GM21723 (cell line): Measurements from ENCODE around the gene SMCO4.
"Not testable (repeated sequence)": the region's sequence is repeated elsewhere in the genome, so short reads cannot be mapped to it uniquely, and the experiment has no call there.

ENCODE experiments used
- ATAC-seq: cut with Tn5 transposase; IDR thresholded peaks from one replicate; pipeline ENCODE4 v1.9.1; 2021; ENCODE audit warnings: mild to moderate bottlenecking, moderate library complexity; ENCODE audit not compliant: unreplicated experiment

The SMCO4 gene

DNA sequence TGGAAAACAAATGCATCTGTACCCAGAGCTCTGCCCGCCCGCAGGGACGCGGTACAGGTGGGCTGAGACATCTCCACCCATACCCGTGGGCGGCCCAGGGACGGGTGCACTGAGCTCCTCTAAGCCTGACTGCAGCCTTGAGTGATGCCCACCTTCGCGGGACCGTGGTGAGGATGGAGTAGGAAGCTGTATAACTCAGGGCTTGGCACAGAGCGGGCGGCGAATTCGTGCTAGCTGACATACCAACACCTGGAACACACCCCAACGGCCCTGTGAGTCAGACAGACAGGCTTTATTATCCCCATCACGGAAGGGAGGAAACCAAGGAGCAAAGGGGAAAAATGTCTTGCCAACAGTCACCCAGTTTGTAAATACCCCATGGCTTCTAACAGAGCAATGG is 61.9 kb downstream of the SMCO4 start:
- ATAC-seq = no peak

DNA sequence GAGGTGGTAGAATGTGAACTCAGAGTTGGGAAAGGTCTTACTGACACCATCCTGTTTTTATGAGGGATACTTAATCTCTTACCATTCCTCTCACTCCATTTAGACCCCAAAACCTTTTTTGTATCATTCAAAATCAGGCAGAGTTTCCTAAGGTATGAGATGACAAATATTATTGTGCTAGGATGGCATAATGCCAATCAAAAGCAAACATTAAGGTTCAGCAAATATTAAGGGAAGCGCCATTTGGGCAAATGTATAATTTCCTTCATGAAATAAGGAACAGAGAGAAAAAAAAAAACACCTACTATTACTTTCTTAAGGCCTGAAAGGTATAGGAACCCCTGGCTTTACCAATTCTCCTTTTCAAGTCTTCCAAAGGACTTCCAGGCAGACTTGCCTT is 62.4 kb downstream of the SMCO4 start:
- ATAC-seq = no peak

- no peak for ATAC-seq
These were observed 62.9 kb downstream of the SMCO4 start for GRCh38 chr11:93480256-93480655.

DNA sequence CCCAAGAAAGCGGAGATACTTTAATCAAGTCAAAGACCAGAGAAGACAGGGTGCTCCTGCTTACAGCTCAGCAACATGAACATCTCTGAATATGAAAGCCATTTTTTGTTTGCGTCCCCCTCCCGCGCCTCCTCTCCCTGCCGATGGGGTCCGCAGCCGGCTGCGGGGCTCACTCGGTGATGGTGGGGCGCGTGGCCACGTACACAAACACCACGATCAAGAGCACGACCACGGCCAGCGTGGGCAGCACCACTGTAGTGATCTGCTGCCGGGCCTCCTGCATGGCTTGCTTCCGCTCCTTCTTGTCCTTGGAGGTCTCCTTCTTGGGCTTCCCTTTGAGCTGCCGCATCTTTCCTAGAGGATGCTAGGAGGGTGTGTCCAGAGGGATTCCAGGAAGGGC is 64.3 kb downstream of the SMCO4 start:
- ATAC-seq = no peak

- ATAC-seq = no peak
These were observed 65.4 kb downstream of the SMCO4 start for GRCh38 chr11:93477684-93478234.

- ATAC-seq = no peak
These were observed 66.4 kb downstream of the SMCO4 start for GRCh38 chr11:93476796-93477195.

DNA sequence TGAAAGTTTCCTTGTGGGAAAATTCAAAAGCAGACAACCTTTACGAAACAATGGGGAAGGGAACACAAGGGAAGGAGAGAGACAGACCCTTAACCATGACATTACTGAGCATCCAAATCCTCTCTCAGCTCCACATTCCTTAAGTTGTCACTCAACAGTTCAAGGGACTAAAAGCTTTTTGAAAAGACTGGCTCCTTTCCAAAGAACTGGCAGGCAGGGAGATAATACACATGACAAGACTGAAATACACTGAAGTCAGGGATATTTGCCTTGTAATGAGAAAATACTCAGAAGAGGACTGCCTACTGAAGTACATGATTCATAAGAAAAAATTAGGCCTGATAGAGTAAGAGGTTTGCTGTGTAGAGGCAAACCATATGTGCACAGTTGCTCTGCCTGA is 69.1 kb downstream of the SMCO4 start:
- ATAC-seq = no peak

- ATAC-seq = no peak
These were observed 74.9 kb downstream of the SMCO4 start for GRCh38 chr11:93468290-93468689.

DNA sequence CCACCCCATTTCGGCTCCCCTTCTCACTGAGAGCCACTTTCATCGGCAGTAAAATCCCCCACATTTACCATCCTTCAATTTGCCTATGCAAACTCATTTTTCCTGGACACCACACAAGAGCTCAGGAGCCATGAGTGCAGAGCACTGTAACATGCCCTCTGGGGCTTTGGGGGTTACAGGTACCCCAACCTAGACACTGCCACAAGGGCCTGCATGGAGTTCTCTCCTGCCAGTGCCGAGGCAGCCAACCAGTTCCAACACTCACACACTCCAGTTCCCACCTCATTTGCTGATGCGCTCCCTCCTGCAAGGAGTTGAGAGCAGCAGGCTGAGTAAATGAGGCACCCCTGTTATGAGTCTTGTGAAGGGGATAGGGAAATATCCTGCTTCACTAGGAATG is 76.1 kb downstream of the SMCO4 start:
- ATAC-seq = no peak

DNA sequence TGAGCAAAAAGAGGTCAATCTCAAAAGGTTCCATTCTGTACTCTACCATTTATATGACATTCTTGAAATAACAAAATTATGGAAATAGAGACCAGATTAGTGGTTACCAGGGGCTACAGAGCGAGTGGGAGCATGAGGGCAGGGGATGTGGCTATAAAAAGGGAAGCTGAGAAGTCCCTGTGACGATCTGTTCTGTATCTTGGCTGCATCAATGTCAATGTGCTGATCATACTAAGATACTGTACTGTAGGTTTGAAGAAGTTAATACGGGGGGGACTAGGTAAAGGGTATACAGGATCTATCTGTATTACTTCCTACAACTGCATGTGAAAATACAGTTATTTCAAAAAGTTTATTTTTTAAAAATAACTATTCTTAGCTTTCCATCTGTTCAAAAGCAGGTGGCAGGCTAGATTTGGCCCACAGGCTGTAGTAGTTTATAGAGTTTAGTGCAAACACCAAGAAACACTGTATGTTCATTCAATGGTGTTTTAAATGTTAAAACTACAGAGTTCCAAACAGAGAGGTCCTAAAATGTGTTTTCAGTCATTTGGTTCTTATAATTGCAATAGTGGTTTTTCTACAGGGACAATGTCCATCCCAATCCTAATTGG is 78.2 kb downstream of the SMCO4 start:
- ATAC-seq = no peak

DNA sequence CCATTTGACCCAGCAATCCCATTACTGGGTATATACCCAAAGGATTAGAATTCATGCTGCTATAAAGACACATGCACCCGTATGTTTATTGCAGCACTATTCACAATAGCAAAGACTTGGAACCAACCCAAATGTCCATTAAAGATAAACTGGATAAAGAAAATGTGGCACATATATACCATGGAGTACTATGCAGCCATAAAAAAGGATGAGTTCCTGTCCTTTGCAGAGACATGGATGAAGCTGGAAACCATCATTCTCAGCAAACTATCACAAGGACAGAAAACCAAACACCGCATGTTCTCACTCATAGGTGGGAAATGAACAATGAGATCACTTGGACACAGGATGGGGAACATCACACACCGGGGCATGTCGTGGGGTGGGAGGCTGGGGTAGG is 79.5 kb downstream of the SMCO4 start:
- ATAC-seq = not testable (repeated sequence)

DNA sequence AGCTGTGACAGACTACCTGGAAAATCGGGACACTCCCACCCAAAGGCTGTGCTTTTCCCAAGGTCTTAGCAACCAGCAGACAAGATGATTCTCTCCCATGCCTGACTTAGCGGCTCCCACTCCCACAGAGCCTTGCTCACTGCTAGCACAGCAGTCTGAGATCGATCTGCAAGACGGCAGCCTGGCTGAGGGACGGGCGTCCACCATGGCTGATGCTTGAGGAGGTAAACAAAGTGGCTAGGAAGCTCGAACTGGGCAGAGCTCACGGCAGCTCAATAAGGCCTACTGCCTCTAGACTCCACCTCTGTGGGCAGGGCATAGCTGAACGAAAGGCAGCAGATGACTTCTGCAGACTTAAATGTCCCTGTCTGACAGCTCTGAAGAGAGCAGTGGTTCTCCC is 84.9 kb downstream of the SMCO4 start:
- ATAC-seq = no peak

- no peak for ATAC-seq
These were observed 98.5 kb downstream of the SMCO4 start for GRCh38 chr11:93444617-93445073.

- not testable (repeated sequence) for ATAC-seq
These were observed 100.0 kb downstream of the SMCO4 start for GRCh38 chr11:93443232-93443631.

GRCh38 chr11:93432247-93432646 is 110.9 kb downstream of the SMCO4 start:
- no peak for ATAC-seq
